GM13976 (cell line): ENCODE results near the gene GET4.

Experiments used
- DNase-seq: peaks from one replicate; pipeline ENCODE4 v3.0.0; 2012; ENCODE audit warnings: low spot score
- CTCF ChIP-seq: IDR thresholded peaks from 2 replicates; pipeline ENCODE4 v1.5.1; 2012; ENCODE audit warnings: borderline replicate concordance, mild to moderate bottlenecking; ENCODE audit not compliant: insufficient read depth; ENCODE audit errors: extremely low read depth, missing control alignments, control extremely low read depth
- in situ Hi-C: fragments of 300-500 bp; cut with MboI; formaldehyde crosslinking; loops from one replicate; pipeline ENCODE4 v1.12.0; 2022; ENCODE audit warnings: low sequenced_read_pairs, mixed read lengths, inconsistent platforms; ENCODE audit not compliant: unreplicated experiment

GET4 gene

GRCh38 chr7:853366-854117, 22.8 kb upstream of the GET4 start:
- in situ Hi-C loops: no loop called here
- no peak for TF ChIP-seq CTCF

GRCh38 chr7:854118-854775, 22.1 kb upstream of the GET4 start:
- in situ Hi-C loops: no loop called here
- no peak for DNase-seq
- no peak for TF ChIP-seq CTCF

More at GRCh38 chr7:853366-854117, 22.8 kb upstream of the GET4 start:
- no peak for DNase-seq

- no peak for DNase-seq
- in situ Hi-C loops: no loop called here
- no peak for TF ChIP-seq CTCF
These were observed 20.5 kb upstream of the GET4 start for GRCh38 chr7:855686-856369.

- DNase-seq: no peak
- in situ Hi-C loops: no loop called here
- no peak for TF ChIP-seq CTCF
These were observed 19.8 kb upstream of the GET4 start for GRCh38 chr7:856444-857095.

- in situ Hi-C loops: no loop called here
- TF ChIP-seq CTCF: no peak
- no peak for DNase-seq
These were observed 18.7 kb upstream of the GET4 start for GRCh38 chr7:857661-858060.

- TF ChIP-seq CTCF: no peak
- no peak for DNase-seq
- in situ Hi-C loops: no loop called here
These were observed 16.9 kb upstream of the GET4 start for GRCh38 chr7:859359-860030.
